Hepatocyte (in vitro differentiated cells): ENCODE results near the gene VWCE.

Source experiments
- CTCF ChIP-seq: fragments of 200-600 bp; sonication (generic); IDR thresholded peaks from 2 replicates; pipeline ENCODE4 v1.5.1; 2016; ENCODE audit warnings: antibody characterized with exemption, mild to moderate bottlenecking; ENCODE audit not compliant: poor library complexity
- EZH2 ChIP-seq: fragments of 200-600 bp; sonication (generic); IDR thresholded peaks from 2 replicates; pipeline ENCODE4 v1.6.1; 2016; ENCODE audit warnings: antibody characterized with exemption, mild to moderate bottlenecking, borderline replicate concordance

GRCh38 chr11:61281581-61282250 lies 13.4 kb downstream of the VWCE start:
- TF ChIP-seq CTCF (no peak), EZH2 (no peak)
